SK-N-SH (cell line): ENCODE data around the gene NKD1. TPM values are rescaled to one million over a fixed set of nuclear protein-coding genes. Genes with fewer than 3 reads are reported as not detected.

Source experiments
- CTCF ChIA-PET: fragments of 300-600, 350-600 bp; formaldehyde crosslinking; extraction: SDS; loops from one replicate; lab custom pipeline; 2021; lab: Yijun Ruan, JAX
- POLR2A ChIA-PET: fragments of 350-600 bp; sonication (Branson Sonifier 250); formaldehyde crosslinking; extraction: SDS; loops from one replicate; lab custom pipeline; 2020; ENCODE audit warnings: antibody characterized with exemption, inconsistent platforms; lab: Yijun Ruan, JAX
- DNase-seq: peaks from one replicate; pipeline ENCODE4 v3.0.0; 2012
- H2AFZ ChIP-seq: fragments of 200-600 bp; sonication (generic); 2 replicates; pipeline ENCODE4 v1.8.1; 2016; ENCODE audit warnings: antibody characterized with exemption, mild to moderate bottlenecking, low read depth
- H3F3A ChIP-seq: fragments of 200-600 bp; sonication (generic); replicated peaks from 2 replicates; pipeline ENCODE3; 2016; ENCODE audit warnings: antibody characterized with exemption, mild to moderate bottlenecking; ENCODE audit not compliant: insufficient read depth
- H3K27ac ChIP-seq, 2 experiments: fragments of 200-500 bp in 1 of 2; fragments of 200-600 bp in 1 of 2; sonication (Bioruptor generic) in 1 of 2; sonication (generic), shearing (Covaris generic) in 1 of 2; 2 replicates each; pipeline versions ENCODE4 v1.5.1 to v1.6.1; 2014 to 2016; ENCODE audit warnings: low read depth in 2 of 2, inconsistent platforms in 1 of 2, low read length in 1 of 2, mild to moderate bottlenecking in 1 of 2, mixed read lengths in 1 of 2
- H3K27me3 ChIP-seq: fragments of 200-600 bp; sonication (generic), shearing (Covaris generic); 2 replicates; pipeline ENCODE4 v1.6.1; 2016; ENCODE audit warnings: mixed run types; ENCODE audit not compliant: insufficient read depth
- H3K36me3 ChIP-seq, 2 experiments: fragments of 200-500 bp in 1 of 2; fragments of 200-600 bp in 1 of 2; sonication (Bioruptor generic) in 1 of 2; sonication (generic) in 1 of 2; replicated peaks in 1 of 2; 2 replicates each; pipeline versions ENCODE3 to v1.5.1; 2014 to 2016; ENCODE audit warnings: low read length in 1 of 2, mild to moderate bottlenecking in 1 of 2; ENCODE audit not compliant: insufficient read depth in 2 of 2, control insufficient read depth in 1 of 2
- H3K4me1 ChIP-seq, 2 experiments: fragments of 200-500 bp in 1 of 2; fragments of 200-600 bp in 1 of 2; sonication (Bioruptor generic) in 1 of 2; sonication (generic), shearing (Covaris generic) in 1 of 2; 2 replicates each; pipeline versions ENCODE4 v1.5.1 to v1.6.1; 2014 to 2016; ENCODE audit warnings: low read depth in 1 of 2, low read length in 1 of 2, mixed run types in 1 of 2; ENCODE audit not compliant: insufficient read depth in 2 of 2, control insufficient read depth in 1 of 2
- H3K4me2 ChIP-seq: fragments of 200-600 bp; sonication (generic), shearing (Covaris generic); 2 replicates; pipeline ENCODE4 v1.6.1; 2017; ENCODE audit warnings: mixed run types
- H3K4me3 ChIP-seq, 2 experiments: fragments of 200-500 bp in 1 of 2; fragments of 200-600 bp in 1 of 2; sonication (Bioruptor generic) in 1 of 2; sonication (generic), shearing (Covaris generic) in 1 of 2; 2 replicates each; pipeline versions ENCODE4 v1.5.1 to v1.8.1; 2014 to 2016; ENCODE audit warnings: low read depth in 2 of 2, inconsistent platforms in 1 of 2, low read length in 1 of 2, mild to moderate bottlenecking in 1 of 2, mixed read lengths in 1 of 2, moderate library complexity in 1 of 2
- H3K79me2 ChIP-seq: fragments of 200-600 bp; sonication (generic); 2 replicates; pipeline ENCODE4 v1.8.1; 2017; ENCODE audit warnings: mild to moderate bottlenecking; ENCODE audit not compliant: insufficient read depth
- H3K9ac ChIP-seq: fragments of 200-600 bp; sonication (generic); 2 replicates; pipeline ENCODE4 v1.6.1; 2017; ENCODE audit warnings: mixed run types
- H3K9me2 ChIP-seq: fragments of 200-600 bp; sonication (generic); 2 replicates; pipeline ENCODE4 v1.6.1; 2017; ENCODE audit warnings: mixed run types
- H3K9me3 ChIP-seq: fragments of 200-600 bp; sonication (generic); 2 replicates; pipeline ENCODE4 v1.6.1; 2017; ENCODE audit warnings: mixed run types, mild to moderate bottlenecking, moderate library complexity
- H4K20me1 ChIP-seq: fragments of 200-600 bp; sonication (generic); 2 replicates; pipeline ENCODE4 v1.6.1; 2017; ENCODE audit warnings: mild to moderate bottlenecking, mixed run types; ENCODE audit not compliant: insufficient read depth
- ELF1 ChIP-seq: IDR thresholded peaks from 2 replicates; pipeline ENCODE4 v1.4.0; 2012
- EZH2phosphoT487 ChIP-seq: fragments of 200-600 bp; sonication (generic); IDR thresholded peaks from 2 replicates; pipeline ENCODE4 v1.6.1; 2017; ENCODE audit warnings: low read depth, mixed run types, mild to moderate bottlenecking, antibody characterized with exemption, moderate library complexity, borderline replicate concordance
- FOXJ3 ChIP-seq: sonication (generic); formaldehyde crosslinking; IDR thresholded peaks from 2 replicates; pipeline ENCODE4 v1.5.1; 2020; ENCODE audit warnings: mild to moderate bottlenecking, missing genetic modification reagents
- FOXM1 ChIP-seq: IDR thresholded peaks from 2 replicates; pipeline ENCODE4 v1.4.0; 2012; ENCODE audit warnings: low read depth, mild to moderate bottlenecking
- GABPA ChIP-seq: IDR thresholded peaks from 2 replicates; pipeline ENCODE4 v1.4.0; 2012; ENCODE audit warnings: low read depth, mild to moderate bottlenecking
- NFIC ChIP-seq: IDR thresholded peaks from 2 replicates; pipeline ENCODE4 v1.4.0; 2012; ENCODE audit warnings: borderline replicate concordance
- RCOR1 ChIP-seq: fragments of 150-350 bp; IDR thresholded peaks from 2 replicates; pipeline ENCODE4 v1.6.1; 2017; ENCODE audit warnings: antibody characterized with exemption, low read length
- RFX5 ChIP-seq: IDR thresholded peaks from 2 replicates; pipeline ENCODE4 v1.6.1; 2012; ENCODE audit warnings: mild to moderate bottlenecking, improper control_type of control experiment, low read length
- SMC3 ChIP-seq: IDR thresholded peaks from 2 replicates; pipeline ENCODE4 v1.6.1; 2012; ENCODE audit warnings: low read depth, low read length, improper control_type of control experiment
- TAF1 ChIP-seq: IDR thresholded peaks from 2 replicates; pipeline ENCODE4 v1.6.1; 2012; ENCODE audit warnings: low read depth, mild to moderate bottlenecking, low read length, moderate library complexity, borderline replicate concordance
- WGBS: methylation state at CpG from one replicate; pipeline ENCODE4 v1.1.6; 2017; ENCODE audit warnings: low lambda C conversion rate; 5-methylcytosine and 5-hydroxymethylcytosine counted together
- polyA plus RNA-seq, 3 experiments: library from polyadenylated mRNA; depleted of rRNA; stranded (reverse); fragments of >200 nt; gene quantifications; 2 replicates each; pipeline ENCODE4 v1.2.3, GENCODE V29; 2012
- TF ChIP-seq, protein P1 (sequence below): fragments of 150-350 bp; IDR thresholded peaks from 2 replicates; pipeline ENCODE4 v1.6.1; 2016; ENCODE audit warnings: mild to moderate bottlenecking, low read depth, low read length
- TF ChIP-seq, protein P2 (sequence below): IDR thresholded peaks from 2 replicates; pipeline ENCODE4 v1.4.0; 2012; ENCODE audit warnings: low read depth

The NKD1 gene
- polyA plus RNA-seq, 1 of the 3 experiments (the other 2 are of a cell fraction), result 0.02 TPM

DNA sequence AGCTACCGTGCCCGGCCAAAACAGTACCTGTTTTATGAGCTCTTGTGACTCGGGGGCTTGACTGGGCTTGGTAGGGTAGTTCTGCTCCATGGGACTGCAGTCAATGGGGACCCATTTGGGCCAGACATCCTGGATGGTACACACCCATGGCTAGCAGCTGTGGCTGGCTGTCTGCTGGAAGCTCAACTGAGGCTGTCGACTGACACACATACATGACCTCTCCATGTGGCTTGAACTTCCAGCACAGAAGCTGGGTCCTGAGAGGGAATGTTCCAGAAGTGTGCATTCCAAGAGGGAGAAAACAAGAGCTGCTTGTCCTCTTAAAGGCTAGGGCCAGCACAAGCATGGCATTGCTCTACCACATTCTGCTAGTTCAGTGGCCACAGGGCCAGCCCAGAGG, 14.9 kb upstream of the NKD1 start:
- WGBS, result 53% methylated on average over 3 of the region's 4 CpGs
- H3K9ac ChIP-seq, result no peak overlapping the region
- POLR2A ChIA-PET, result no interaction called here
- H3K4me3 ChIP-seq, result no peak overlapping the region
- H3K36me3 ChIP-seq, result no peaks in the 10 kb centered on the region
- TF ChIP-seq, protein P1, sequence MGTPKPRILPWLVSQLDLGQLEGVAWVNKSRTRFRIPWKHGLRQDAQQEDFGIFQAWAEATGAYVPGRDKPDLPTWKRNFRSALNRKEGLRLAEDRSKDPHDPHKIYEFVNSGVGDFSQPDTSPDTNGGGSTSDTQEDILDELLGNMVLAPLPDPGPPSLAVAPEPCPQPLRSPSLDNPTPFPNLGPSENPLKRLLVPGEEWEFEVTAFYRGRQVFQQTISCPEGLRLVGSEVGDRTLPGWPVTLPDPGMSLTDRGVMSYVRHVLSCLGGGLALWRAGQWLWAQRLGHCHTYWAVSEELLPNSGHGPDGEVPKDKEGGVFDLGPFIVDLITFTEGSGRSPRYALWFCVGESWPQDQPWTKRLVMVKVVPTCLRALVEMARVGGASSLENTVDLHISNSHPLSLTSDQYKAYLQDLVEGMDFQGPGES, result no peak
- TF ChIP-seq GABPA (no peak), RCOR1 (no peak), TAF1 (no peak), EZH2phosphoT487 (no peak), FOXJ3 (no peak), SMC3 (no peak), RFX5 (no peak), FOXM1 (no peak), NFIC (no peak), ELF1 (no peak)
- H3K4me2 ChIP-seq, result no peak overlapping the region
- H3K9me2 ChIP-seq, result no peaks in the 10 kb centered on the region
- no peaks in the 10 kb centered on the region for H3K27me3 ChIP-seq
- peaks cover 0 to 6% of the 10 kb centered on the region in 2 experiments; a peak in 1 of 4 replicates for H3K4me1 ChIP-seq
- no peaks in the 10 kb centered on the region for H3F3A ChIP-seq
- H3K79me2 ChIP-seq, result no peaks in the 10 kb centered on the region
- no peak overlapping the region for H3K27ac ChIP-seq
- H2AFZ ChIP-seq, result no peak overlapping the region
- H4K20me1 ChIP-seq, result no peaks in the 10 kb centered on the region
- no peaks in the 10 kb centered on the region for H3K9me3 ChIP-seq
- DNase-seq, result no peak
- CTCF ChIA-PET, result interaction anchor here (1.4 kb wide), 1 partner anchor 158 kb away, joined by 5 read pairs; no protein-coding TSS in a partner anchor

DNA sequence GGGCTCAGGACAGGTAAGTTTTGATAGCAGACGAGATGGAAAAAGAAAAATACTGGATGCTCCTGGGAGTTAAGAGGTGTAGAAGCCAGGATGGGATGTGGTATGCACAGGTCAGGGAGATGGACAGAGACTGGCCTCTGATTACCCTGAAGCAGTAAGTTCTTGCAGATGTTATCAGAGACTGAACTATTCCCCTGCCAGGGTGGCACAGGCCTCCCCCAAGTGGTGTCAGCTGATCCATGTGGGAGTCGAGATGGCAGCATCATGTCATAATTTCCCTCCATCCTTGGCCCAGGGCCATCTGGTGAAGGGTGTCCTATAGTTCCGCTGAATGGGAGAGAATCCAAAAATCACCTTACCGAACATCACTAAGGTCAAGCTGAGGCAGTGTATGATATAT, 14.1 kb upstream of the NKD1 start:
- Histone ChIP-seq H3K27me3 (no peaks in the 10 kb centered on the region), H3K4me3 (no peak overlapping the region), H3F3A (no peaks in the 10 kb centered on the region), H3K9me2 (no peaks in the 10 kb centered on the region), H3K27ac (no peak overlapping the region), H3K9ac (no peak overlapping the region), H3K79me2 (no peaks in the 10 kb centered on the region), H4K20me1 (no peaks in the 10 kb centered on the region), H3K4me2 (no peak overlapping the region), H3K36me3 (no peaks in the 10 kb centered on the region), H3K4me1 (peaks cover 0 to 13% of the 10 kb centered on the region in 2 experiments; a peak in 1 of 4 replicates), H3K9me3 (no peaks in the 10 kb centered on the region), H2AFZ (no peak overlapping the region)
- 43% methylated on average over 4 of the region's 4 CpGs for WGBS
- CTCF ChIA-PET, result interaction anchor here (1.4 kb wide), 1 partner anchor 159 kb away, joined by 5 read pairs; no protein-coding TSS in a partner anchor
- TF ChIP-seq, protein P2, sequence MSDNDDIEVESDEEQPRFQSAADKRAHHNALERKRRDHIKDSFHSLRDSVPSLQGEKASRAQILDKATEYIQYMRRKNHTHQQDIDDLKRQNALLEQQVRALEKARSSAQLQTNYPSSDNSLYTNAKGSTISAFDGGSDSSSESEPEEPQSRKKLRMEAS, result no peak
- DNase-seq, result no peak
- POLR2A ChIA-PET, result no interaction called here
